ENCODE data around the gene SCARB1.

DNA sequence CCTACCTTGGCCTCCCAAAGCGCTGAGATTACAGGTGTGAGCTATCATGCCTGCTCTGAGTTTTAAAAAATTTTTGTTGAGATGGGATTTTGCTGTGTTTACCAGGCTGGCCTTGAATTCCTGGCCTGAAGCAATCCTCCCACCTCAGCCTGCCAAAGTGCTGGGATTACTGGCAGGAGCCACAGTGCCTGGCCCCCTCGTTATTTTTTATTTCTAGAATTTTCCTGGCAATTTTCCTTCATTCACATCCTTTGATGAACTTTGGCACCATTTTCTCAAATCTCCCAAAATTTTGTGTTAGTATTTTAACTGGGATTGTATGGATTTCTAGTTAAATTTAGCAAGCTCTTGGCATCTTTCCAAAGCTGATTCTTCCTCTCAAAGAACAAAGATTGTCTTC lies 24.6 kb upstream of the SCARB1 start:
- TF ChIP-seq, protein P1, sequence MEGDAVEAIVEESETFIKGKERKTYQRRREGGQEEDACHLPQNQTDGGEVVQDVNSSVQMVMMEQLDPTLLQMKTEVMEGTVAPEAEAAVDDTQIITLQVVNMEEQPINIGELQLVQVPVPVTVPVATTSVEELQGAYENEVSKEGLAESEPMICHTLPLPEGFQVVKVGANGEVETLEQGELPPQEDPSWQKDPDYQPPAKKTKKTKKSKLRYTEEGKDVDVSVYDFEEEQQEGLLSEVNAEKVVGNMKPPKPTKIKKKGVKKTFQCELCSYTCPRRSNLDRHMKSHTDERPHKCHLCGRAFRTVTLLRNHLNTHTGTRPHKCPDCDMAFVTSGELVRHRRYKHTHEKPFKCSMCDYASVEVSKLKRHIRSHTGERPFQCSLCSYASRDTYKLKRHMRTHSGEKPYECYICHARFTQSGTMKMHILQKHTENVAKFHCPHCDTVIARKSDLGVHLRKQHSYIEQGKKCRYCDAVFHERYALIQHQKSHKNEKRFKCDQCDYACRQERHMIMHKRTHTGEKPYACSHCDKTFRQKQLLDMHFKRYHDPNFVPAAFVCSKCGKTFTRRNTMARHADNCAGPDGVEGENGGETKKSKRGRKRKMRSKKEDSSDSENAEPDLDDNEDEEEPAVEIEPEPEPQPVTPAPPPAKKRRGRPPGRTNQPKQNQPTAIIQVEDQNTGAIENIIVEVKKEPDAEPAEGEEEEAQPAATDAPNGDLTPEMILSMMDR (IDR thresholded peaks at IDR 0.05): no peak
- TF ChIP-seq, protein P2, sequence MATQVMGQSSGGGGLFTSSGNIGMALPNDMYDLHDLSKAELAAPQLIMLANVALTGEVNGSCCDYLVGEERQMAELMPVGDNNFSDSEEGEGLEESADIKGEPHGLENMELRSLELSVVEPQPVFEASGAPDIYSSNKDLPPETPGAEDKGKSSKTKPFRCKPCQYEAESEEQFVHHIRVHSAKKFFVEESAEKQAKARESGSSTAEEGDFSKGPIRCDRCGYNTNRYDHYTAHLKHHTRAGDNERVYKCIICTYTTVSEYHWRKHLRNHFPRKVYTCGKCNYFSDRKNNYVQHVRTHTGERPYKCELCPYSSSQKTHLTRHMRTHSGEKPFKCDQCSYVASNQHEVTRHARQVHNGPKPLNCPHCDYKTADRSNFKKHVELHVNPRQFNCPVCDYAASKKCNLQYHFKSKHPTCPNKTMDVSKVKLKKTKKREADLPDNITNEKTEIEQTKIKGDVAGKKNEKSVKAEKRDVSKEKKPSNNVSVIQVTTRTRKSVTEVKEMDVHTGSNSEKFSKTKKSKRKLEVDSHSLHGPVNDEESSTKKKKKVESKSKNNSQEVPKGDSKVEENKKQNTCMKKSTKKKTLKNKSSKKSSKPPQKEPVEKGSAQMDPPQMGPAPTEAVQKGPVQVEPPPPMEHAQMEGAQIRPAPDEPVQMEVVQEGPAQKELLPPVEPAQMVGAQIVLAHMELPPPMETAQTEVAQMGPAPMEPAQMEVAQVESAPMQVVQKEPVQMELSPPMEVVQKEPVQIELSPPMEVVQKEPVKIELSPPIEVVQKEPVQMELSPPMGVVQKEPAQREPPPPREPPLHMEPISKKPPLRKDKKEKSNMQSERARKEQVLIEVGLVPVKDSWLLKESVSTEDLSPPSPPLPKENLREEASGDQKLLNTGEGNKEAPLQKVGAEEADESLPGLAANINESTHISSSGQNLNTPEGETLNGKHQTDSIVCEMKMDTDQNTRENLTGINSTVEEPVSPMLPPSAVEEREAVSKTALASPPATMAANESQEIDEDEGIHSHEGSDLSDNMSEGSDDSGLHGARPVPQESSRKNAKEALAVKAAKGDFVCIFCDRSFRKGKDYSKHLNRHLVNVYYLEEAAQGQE (IDR thresholded peaks at IDR 0.05; ENCODE audit: insufficient read depth in 1 of 2, low read depth in 2 of 2, low read length in 1 of 2): no peak
- TF ChIP-seq POLR2AphosphoS5 (IDR thresholded peaks at IDR 0.05; ENCODE audit: low read depth, low read length): no peak

Data from Panc1 (cell line).